Smooth muscle cell (in vitro differentiated cells): ENCODE measurements around the gene CCNYL1. TPM values are rescaled to one million over a fixed set of nuclear protein-coding genes. Genes with fewer than 3 reads are reported as not detected.

Experiments
- DNase-seq: peaks from one replicate; lab custom pipeline; 2025; ENCODE audit not compliant: unreplicated experiment; lab: John Stamatoyannopoulos, UW
- H2AFZ ChIP-seq: fragments of 200-600 bp; sonication (generic); 2 replicates; pipeline ENCODE4 v1.6.0; 2016; ENCODE audit warnings: antibody characterized with exemption, low read depth, mild to moderate bottlenecking
- H3F3A ChIP-seq: fragments of 200-600 bp; sonication (generic); 2 replicates; pipeline ENCODE4 v1.6.0; 2017; ENCODE audit warnings: antibody characterized with exemption, low read depth
- H3K27ac ChIP-seq: fragments of 200-600 bp; sonication (generic); 2 replicates; pipeline ENCODE4 v1.5.1; 2016; ENCODE audit warnings: low read depth, mild to moderate bottlenecking
- H3K27me3 ChIP-seq: fragments of 200-600 bp; sonication (generic); 2 replicates; pipeline ENCODE4 v1.6.1; 2016; ENCODE audit warnings: low read depth, mild to moderate bottlenecking
- H3K36me3 ChIP-seq: fragments of 200-600 bp; sonication (generic); 2 replicates; pipeline ENCODE4 v1.5.1; 2016; ENCODE audit warnings: low read depth
- H3K4me1 ChIP-seq: fragments of 200-600 bp; sonication (generic); 2 replicates; pipeline ENCODE4 v1.5.1; 2016; ENCODE audit warnings: low read depth
- H3K4me2 ChIP-seq: fragments of 200-600 bp; sonication (generic); 2 replicates; pipeline ENCODE4 v1.6.0; 2016; ENCODE audit warnings: mild to moderate bottlenecking
- H3K4me3 ChIP-seq: fragments of 200-600 bp; sonication (generic); 2 replicates; pipeline ENCODE4 v1.5.1; 2016; ENCODE audit warnings: mild to moderate bottlenecking
- H3K79me2 ChIP-seq: fragments of 200-600 bp; sonication (generic); 2 replicates; pipeline ENCODE4 v1.6.0; 2016; ENCODE audit warnings: low read depth, mild to moderate bottlenecking
- H3K9ac ChIP-seq: fragments of 200-600 bp; sonication (generic); 2 replicates; pipeline ENCODE4 v1.6.0; 2016; ENCODE audit warnings: low read depth
- H3K9me3 ChIP-seq: fragments of 200-600 bp; sonication (generic); replicated peaks from 2 replicates; pipeline ENCODE4 v1.5.1; 2016; ENCODE audit warnings: low read depth
- H4K20me1 ChIP-seq: fragments of 200-600 bp; sonication (generic); 2 replicates; pipeline ENCODE4 v1.6.0; 2016; ENCODE audit warnings: low read depth
- CTCF ChIP-seq: fragments of 200-600 bp; sonication (generic); IDR thresholded peaks from 2 replicates; pipeline ENCODE4 v1.5.1; 2017; ENCODE audit warnings: borderline replicate concordance, mild to moderate bottlenecking, antibody characterized with exemption; ENCODE audit not compliant: insufficient read depth, poor library complexity, severe bottlenecking
- WGBS: methylation state at CpG from one replicate; pipeline ENCODE4 v1.1.7; 2016; ENCODE audit warnings: low lambda C conversion rate; 5-methylcytosine and 5-hydroxymethylcytosine counted together
- polyA plus RNA-seq: library from polyadenylated mRNA; unstranded; fragments of >200 nt; fragmentation: Nextera tagmentation; extraction: Ambion mirVana; gene quantifications from 2 replicates; pipeline ENCODE4 v1.2.1, GENCODE V29; 2016
- total RNA-seq: library from RNA; depleted of rRNA; stranded (reverse); fragments of >200 nt; gene quantifications from 2 replicates; pipeline ENCODE4 v1.2.3, GENCODE V29; 2014

Gene CCNYL1
- total and polyA plus RNA-seq, 2 experiments from 2014 or later = 7.2 to 15.1 TPM

GRCh38 chr2:207782238-207783030 lies 71.0 kb downstream of the CCNYL1 start:
- no peaks in the 10 kb centered on the region for H3K36me3 ChIP-seq
- 88% methylated on average over 10 of the region's 10 CpGs for WGBS
- H3K4me2 ChIP-seq = no peak overlapping the region
- H3K9me3 ChIP-seq = no peaks in the 10 kb centered on the region
- no peak overlapping the region for H3K9ac ChIP-seq
- no peak for DNase-seq
- no peak overlapping the region for H3K4me3 ChIP-seq
- no peaks in the 10 kb centered on the region for H4K20me1 ChIP-seq
- H3K4me1 ChIP-seq = no peaks in the 10 kb centered on the region
- H3K79me2 ChIP-seq = no peaks in the 10 kb centered on the region
- TF ChIP-seq CTCF = no peak
- no peak overlapping the region for H3K27ac ChIP-seq
- H3F3A ChIP-seq = no peaks in the 10 kb centered on the region
- no peak overlapping the region for H2AFZ ChIP-seq
- no peaks in the 10 kb centered on the region for H3K27me3 ChIP-seq

GRCh38 chr2:207783514-207783913 lies 72.1 kb downstream of the CCNYL1 start:
- H3K9me3 ChIP-seq = no peaks in the 10 kb centered on the region
- WGBS = 88% methylated on average over 2 of the region's 2 CpGs
- no peak overlapping the region for H3K9ac ChIP-seq
- no peak for TF ChIP-seq CTCF
- no peaks in the 10 kb centered on the region for H3K27me3 ChIP-seq
- no peaks in the 10 kb centered on the region for H4K20me1 ChIP-seq
- no peak overlapping the region for H2AFZ ChIP-seq
- H3K4me2 ChIP-seq = no peak overlapping the region
- no peak overlapping the region for H3K4me3 ChIP-seq
- DNase-seq = no peak
- H3F3A ChIP-seq = no peaks in the 10 kb centered on the region
- H3K4me1 ChIP-seq = no peaks in the 10 kb centered on the region
- no peaks in the 10 kb centered on the region for H3K79me2 ChIP-seq
- no peak overlapping the region for H3K27ac ChIP-seq
- H3K36me3 ChIP-seq = no peaks in the 10 kb centered on the region

DNA sequence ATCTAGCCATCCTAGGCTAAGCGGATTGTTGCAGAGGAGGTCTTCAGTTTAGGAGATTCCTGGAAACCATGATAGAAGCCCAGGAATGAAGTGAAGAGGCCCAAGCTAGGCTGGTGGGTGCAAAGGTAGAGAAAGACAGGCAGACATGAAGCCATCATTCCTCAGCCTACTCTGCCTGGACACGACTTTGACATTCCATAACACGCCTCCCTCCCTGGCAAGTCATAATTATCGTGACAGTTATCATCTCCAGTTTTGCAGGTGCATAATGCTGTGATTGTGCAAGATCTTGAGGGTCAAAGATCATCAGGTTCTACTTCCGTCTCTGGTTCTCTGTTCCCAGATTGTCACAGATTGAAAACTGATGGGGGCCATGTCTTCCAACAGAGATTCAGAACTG lies 73.5 kb downstream of the CCNYL1 start:
- Histone ChIP-seq H3K27me3 (no peaks in the 10 kb centered on the region), H3F3A (no peaks in the 10 kb centered on the region), H3K9me3 (no peaks in the 10 kb centered on the region), H2AFZ (no peak overlapping the region), H3K4me2 (no peak overlapping the region), H3K4me3 (no peak overlapping the region), H3K79me2 (no peaks in the 10 kb centered on the region), H4K20me1 (no peaks in the 10 kb centered on the region), H3K36me3 (no peaks in the 10 kb centered on the region), H3K4me1 (no peaks in the 10 kb centered on the region), H3K9ac (no peak overlapping the region), H3K27ac (no peak overlapping the region)
- DNase-seq = no peak
- WGBS = 74% methylated on average over 5 of the region's 5 CpGs
- no peak for TF ChIP-seq CTCF

DNA sequence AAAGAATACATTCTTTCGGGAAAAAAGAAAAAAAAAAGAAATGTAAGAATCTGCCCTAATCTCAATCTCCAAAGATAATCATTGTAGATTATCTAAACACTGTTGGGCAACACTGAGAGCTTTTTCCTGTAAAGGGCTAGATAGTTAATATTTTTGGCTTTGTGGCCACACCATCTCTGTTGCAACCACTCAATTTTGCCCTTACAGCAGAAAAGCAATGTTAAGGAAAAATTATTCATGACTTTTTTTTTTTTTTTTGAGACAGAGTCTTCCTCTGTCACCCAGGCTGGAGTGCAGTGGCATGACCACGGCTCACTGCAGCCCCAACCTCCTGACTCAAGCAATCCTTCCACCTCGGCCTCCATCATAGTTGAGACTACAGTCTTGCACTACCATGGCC lies 75.6 kb downstream of the CCNYL1 start:
- TF ChIP-seq CTCF = no peak
- 85% methylated on average over 3 of the region's 3 CpGs for WGBS
- Histone ChIP-seq H2AFZ (no peak overlapping the region), H3F3A (no peaks in the 10 kb centered on the region), H3K79me2 (no peaks in the 10 kb centered on the region), H3K4me1 (no peaks in the 10 kb centered on the region), H3K4me3 (no peak overlapping the region), H3K36me3 (no peaks in the 10 kb centered on the region), H3K9ac (no peak overlapping the region), H3K27me3 (no peaks in the 10 kb centered on the region), H3K27ac (no peak overlapping the region), H4K20me1 (no peaks in the 10 kb centered on the region), H3K4me2 (no peak overlapping the region), H3K9me3 (no peaks in the 10 kb centered on the region)
- DNase-seq = no peak
